ENCODE results near the gene S100A6. TPM values are rescaled to one million over a fixed set of nuclear protein-coding genes. Genes with fewer than 3 reads are reported as not detected.
A peak's percentile ranks its signal among the peaks of the same experiment; 100 is the strongest.
"Not testable (repeated sequence)": the region's sequence is repeated elsewhere in the genome, so short reads cannot be mapped to it uniquely, and the experiment has no call there.

The S100A6 gene
- total and polyA plus RNA-seq, 2 donors (not counting 1 experiment from before 2014, with no cell fraction given), result 1,280 to 4,042 TPM

DNA sequence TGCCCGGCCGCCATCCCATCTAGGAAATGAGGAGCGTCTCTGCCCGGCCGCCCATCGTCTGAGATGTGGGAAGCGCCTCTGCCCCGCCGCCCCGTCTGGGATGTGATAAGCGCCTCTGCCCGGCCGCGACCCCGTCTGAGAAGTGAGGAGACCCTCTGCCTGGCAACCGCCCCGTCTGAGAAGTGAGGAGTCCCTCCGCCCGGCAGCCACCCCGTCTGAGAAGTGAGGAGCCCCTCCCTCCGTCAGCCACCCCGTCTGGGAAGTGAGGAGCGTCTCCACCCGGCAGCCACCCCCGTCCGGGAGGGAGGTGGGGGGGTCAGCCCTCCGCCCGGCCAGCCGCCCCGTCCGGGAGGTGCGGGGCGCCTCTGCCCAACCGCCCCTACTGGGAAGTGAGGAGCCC lies 47.0 kb upstream of the S100A6 start:
- H4K20me1 ChIP-seq (ENCODE audit: control insufficient read depth, extremely low read depth, insufficient read depth, low read length); H3K9ac ChIP-seq (ENCODE audit: insufficient read depth, low read length); H3K27ac ChIP-seq (ENCODE audit: insufficient read depth, low read length); H3K27me3 ChIP-seq (ENCODE audit: control insufficient read depth, insufficient read depth, low read length); H2AFZ ChIP-seq (ENCODE audit: low read length); H3K4me3 ChIP-seq (replicated peaks in 1 of 4; ENCODE audit: control extremely low read depth in 1 of 4, insufficient read depth in 1 of 4, low read depth in 3 of 4, low read length in 4 of 4); DNase-seq (ENCODE audit: low read depth in 2 of 2); H3K9me3 ChIP-seq (ENCODE audit: control insufficient read depth, insufficient read depth, low read depth, low read length); H3K36me3 ChIP-seq (ENCODE audit: control insufficient read depth, insufficient read depth, low read length); H3K79me2 ChIP-seq (ENCODE audit: control insufficient read depth, insufficient read depth, low read length); H3K4me2 ChIP-seq (ENCODE audit: extremely low read depth, insufficient read depth, low read length); H3K4me1 ChIP-seq (ENCODE audit: control insufficient read depth, extremely low read depth, insufficient read depth, low read length): not testable (repeated sequence)

- Histone ChIP-seq H3K4me2 (ENCODE audit: extremely low read depth, insufficient read depth, low read length) (no peak overlapping the region), H3K4me1 (ENCODE audit: control insufficient read depth, extremely low read depth, insufficient read depth, low read length) (peaks cover 11% of the 10 kb centered on the region), H3K4me3 (replicated peaks in 1 of 4; ENCODE audit: control extremely low read depth in 1 of 4, insufficient read depth in 1 of 4, low read depth in 3 of 4, low read length in 4 of 4) (no peak overlapping the region), H3K27me3 (ENCODE audit: control insufficient read depth, insufficient read depth, low read length) (no peaks in the 10 kb centered on the region), H3K79me2 (ENCODE audit: control insufficient read depth, insufficient read depth, low read length) (no peaks in the 10 kb centered on the region), H3K9ac (ENCODE audit: insufficient read depth, low read length) (no peak overlapping the region), H4K20me1 (ENCODE audit: control insufficient read depth, extremely low read depth, insufficient read depth, low read length) (no peaks in the 10 kb centered on the region), H3K9me3 (ENCODE audit: control insufficient read depth, insufficient read depth, low read depth, low read length) (no peaks in the 10 kb centered on the region), H2AFZ (ENCODE audit: low read length) (peak overlapping the region; percentile 4), H3K27ac (ENCODE audit: insufficient read depth, low read length) (no peak overlapping the region), H3K36me3 (ENCODE audit: control insufficient read depth, insufficient read depth, low read length) (no peaks in the 10 kb centered on the region)
- DNase-seq (ENCODE audit: low read depth in 2 of 2), result no peak
- TF ChIP-seq, protein P1, sequence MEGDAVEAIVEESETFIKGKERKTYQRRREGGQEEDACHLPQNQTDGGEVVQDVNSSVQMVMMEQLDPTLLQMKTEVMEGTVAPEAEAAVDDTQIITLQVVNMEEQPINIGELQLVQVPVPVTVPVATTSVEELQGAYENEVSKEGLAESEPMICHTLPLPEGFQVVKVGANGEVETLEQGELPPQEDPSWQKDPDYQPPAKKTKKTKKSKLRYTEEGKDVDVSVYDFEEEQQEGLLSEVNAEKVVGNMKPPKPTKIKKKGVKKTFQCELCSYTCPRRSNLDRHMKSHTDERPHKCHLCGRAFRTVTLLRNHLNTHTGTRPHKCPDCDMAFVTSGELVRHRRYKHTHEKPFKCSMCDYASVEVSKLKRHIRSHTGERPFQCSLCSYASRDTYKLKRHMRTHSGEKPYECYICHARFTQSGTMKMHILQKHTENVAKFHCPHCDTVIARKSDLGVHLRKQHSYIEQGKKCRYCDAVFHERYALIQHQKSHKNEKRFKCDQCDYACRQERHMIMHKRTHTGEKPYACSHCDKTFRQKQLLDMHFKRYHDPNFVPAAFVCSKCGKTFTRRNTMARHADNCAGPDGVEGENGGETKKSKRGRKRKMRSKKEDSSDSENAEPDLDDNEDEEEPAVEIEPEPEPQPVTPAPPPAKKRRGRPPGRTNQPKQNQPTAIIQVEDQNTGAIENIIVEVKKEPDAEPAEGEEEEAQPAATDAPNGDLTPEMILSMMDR (conservative IDR thresholded peaks at IDR 0.05 in 1 of 2, IDR thresholded peaks at IDR 0.05 in 1 of 2; ENCODE audit: low read depth in 1 of 2, low read length in 2 of 2), result no peak
- no peak for TF ChIP-seq EZH2 (IDR thresholded peaks at IDR 0.05; ENCODE audit: low read length, missing control alignments)
Measured at GRCh38 chr1:153578936-153579335, 43.1 kb upstream of the S100A6 start.

DNA sequence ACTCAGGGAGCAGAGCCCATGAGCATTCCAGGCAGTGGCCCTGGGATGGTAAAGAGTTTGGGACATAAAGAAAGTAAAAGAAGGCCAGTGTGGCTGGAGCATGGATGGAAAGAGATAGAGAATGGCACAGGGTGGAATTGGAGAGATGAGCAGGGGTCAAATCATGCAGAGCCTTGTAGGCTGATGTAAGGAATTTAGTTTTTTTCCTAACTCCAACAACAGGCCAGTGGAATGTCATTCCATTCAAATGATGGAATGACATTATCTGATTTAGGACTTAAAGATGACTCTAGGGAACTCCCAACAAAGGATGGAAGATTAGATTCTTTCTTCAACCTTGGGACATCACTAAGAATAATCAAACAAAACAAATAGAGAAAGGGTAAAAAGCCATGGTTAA lies 42.7 kb upstream of the S100A6 start:
- Histone ChIP-seq H2AFZ (ENCODE audit: low read length) (no peak overlapping the region), H3K9me3 (ENCODE audit: control insufficient read depth, insufficient read depth, low read depth, low read length) (no peaks in the 10 kb centered on the region), H3K36me3 (ENCODE audit: control insufficient read depth, insufficient read depth, low read length) (no peaks in the 10 kb centered on the region), H4K20me1 (ENCODE audit: control insufficient read depth, extremely low read depth, insufficient read depth, low read length) (no peaks in the 10 kb centered on the region), H3K4me1 (ENCODE audit: control insufficient read depth, extremely low read depth, insufficient read depth, low read length) (peaks cover 11% of the 10 kb centered on the region), H3K4me2 (ENCODE audit: extremely low read depth, insufficient read depth, low read length) (no peak overlapping the region), H3K79me2 (ENCODE audit: control insufficient read depth, insufficient read depth, low read length) (no peaks in the 10 kb centered on the region), H3K27ac (ENCODE audit: insufficient read depth, low read length) (no peak overlapping the region), H3K27me3 (ENCODE audit: control insufficient read depth, insufficient read depth, low read length) (no peaks in the 10 kb centered on the region), H3K9ac (ENCODE audit: insufficient read depth, low read length) (no peak overlapping the region), H3K4me3 (replicated peaks in 1 of 4; ENCODE audit: control extremely low read depth in 1 of 4, insufficient read depth in 1 of 4, low read depth in 3 of 4, low read length in 4 of 4) (no peak overlapping the region)
- peak in 1 of 2 donors; percentile 35 for DNase-seq (ENCODE audit: low read depth in 2 of 2)
- no peak for TF ChIP-seq EZH2 (IDR thresholded peaks at IDR 0.05; ENCODE audit: low read length, missing control alignments)
- TF ChIP-seq, protein P1 (conservative IDR thresholded peaks at IDR 0.05 in 1 of 2, IDR thresholded peaks at IDR 0.05 in 1 of 2; ENCODE audit: low read depth in 1 of 2, low read length in 2 of 2), result no peak
